HG02938 (cell line): ENCODE results near the gene AVEN.

Experiments
- ATAC-seq: cut with Tn5 transposase; IDR thresholded peaks from one replicate; pipeline ENCODE4 v1.9.1; 2021; ENCODE audit warnings: mild to moderate bottlenecking, moderate library complexity; ENCODE audit not compliant: unreplicated experiment

AVEN gene

DNA sequence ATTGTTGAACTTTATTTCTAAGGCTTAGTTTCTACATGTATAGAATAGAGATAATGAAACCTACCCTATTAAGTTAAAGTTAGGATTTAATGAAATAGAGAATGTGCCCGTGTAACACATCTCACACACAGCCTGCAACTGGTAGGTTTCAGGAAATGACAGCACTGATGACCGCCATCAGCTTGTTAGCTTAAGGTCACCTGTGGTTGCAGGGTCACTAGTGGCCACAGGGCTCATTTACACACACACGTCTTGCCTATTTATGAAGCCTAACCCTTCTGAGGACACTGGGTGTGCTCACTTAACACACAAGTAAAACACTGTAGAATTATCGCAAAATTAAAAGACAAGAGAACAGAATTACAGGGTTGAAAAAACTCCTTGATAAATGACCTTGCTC, 50.6 kb downstream of the AVEN start:
- no peak for ATAC-seq

DNA sequence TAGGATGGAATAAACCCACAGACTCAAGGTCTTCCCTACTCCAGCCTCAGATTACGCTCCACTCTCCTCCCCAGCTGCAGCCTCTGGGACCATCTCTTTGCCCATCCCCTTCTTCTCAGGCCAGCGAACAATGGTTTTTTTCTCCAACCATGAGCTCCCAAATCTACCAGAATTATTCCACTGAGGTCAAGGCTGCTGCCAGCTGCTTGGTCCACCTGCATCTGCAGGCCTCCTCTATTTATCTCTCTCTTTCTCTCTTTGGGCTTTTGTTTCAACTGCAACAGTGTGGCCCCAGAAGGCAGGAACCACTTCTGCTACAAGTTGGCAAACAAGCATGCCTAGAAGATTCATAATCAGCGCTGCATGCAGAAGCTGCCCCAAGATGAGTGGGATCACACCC, 51.6 kb downstream of the AVEN start:
- ATAC-seq: no peak

DNA sequence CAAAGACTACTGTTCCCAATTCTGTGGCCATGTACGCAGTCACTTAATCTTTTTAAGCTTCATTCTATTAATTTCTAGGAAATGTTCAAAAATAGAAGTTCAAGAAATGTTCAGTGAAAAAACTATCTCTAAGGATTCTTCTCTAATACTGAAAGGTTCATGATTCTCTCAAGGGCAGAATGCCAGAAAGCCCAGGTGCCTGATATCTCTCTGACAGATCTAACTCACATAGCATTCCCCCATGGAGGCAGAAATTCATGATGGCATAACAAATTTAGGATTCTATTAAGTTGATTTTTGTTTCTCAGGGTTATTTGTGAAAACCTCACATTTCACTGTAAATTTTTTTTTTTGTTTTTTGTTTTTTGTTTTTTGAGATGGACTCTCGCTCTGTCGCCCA, 53.3 kb downstream of the AVEN start:
- ATAC-seq: no peak

DNA sequence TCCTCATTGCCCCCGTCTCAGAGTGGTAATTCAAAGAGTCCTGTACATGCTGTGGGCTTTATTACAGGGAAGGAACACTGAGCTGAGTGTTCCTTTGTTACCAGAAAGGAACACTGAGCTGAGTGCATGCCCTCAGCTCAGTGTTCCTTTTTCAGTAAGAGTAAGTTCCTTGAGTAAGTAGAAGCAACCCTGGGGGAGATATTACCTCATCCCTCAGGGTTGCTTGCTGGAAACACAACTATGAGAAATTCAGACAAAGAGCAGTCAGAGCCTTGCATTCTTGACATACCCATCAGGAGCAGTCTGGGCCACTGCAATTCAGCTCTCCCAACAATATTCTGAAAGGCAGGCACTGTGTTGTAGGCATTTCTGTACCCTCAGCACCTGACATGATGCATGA, 53.7 kb downstream of the AVEN start:
- ATAC-seq: no peak

DNA sequence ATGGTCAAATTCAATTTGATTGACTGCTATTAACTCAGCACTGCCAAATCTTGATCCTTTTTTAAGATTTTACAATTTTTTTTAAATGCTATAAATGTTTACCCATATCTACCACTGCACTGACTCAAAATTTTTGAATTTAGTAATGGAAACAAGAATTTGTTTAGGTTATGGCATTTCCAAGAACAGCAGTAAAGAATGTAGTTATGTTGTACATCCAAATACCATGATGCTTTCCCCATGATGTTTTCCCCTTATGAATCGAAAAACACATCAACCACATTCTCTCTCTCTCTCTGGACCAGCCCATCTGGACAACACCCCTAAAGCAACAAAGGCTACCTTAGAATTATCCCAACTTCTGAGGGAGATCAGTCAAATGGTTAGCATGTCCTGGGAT, 56.5 kb downstream of the AVEN start:
- no peak for ATAC-seq

DNA sequence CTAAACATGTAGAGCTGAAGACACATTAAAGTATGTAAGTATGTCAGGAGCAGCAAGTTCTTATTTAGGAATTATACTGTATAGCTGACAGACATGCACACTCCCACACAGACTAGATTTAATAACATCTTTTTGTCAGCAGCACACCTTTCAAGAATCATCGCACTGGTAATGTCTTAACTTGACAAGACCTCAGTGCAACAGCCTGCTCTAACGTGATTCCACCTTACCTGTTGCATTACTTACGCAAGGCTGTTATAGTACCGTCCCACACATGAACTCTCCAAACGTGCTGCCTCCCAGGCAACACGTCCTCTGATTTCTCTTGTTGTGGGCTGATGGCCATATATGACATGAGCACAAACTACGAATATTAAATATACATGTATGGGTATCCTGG, 58.8 kb downstream of the AVEN start:
- ATAC-seq: no peak

DNA sequence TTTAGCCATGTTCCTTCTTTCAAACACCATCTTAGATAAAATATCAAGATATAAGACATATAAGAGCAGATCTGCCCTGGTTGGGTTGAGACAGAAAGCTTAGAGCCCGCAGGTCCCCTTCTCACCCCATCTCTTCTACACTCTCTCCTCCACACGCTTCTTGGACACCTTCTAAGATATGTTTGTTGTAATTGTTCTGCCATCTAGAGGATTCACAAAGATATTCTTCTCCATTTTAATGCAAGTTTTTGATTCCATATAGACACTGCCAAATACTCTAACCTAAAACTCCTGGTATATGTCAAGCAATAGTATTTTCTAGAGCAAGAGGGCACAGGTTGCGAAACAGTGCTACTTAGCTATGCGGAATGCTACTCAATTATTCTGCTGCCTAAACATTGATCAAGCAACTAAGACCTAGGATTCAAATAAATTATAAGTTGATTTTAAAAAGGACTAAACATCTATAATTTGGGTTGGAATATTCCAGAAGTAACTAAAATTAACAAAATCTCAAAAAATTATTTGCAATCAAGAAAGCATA, 63.9 kb downstream of the AVEN start:
- ATAC-seq: no peak

DNA sequence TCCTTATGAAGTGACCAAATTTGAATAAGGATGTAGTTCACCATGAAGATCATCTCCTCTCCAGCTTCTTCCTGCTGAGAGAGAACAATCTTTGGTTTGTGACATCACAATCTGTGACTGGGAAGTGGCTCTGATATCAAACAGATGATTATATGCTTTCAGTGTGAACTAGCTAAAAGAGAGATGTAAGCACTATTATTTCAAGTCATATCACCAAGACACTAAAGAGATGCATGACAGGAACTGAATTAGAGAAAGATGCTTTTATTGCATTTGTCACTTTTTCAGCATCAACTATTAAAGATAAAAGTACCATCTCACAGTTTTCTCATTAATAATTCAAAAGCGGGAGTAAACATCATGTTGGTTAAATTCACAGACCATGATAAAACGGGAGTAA, 67.2 kb downstream of the AVEN start:
- ATAC-seq: no peak

DNA sequence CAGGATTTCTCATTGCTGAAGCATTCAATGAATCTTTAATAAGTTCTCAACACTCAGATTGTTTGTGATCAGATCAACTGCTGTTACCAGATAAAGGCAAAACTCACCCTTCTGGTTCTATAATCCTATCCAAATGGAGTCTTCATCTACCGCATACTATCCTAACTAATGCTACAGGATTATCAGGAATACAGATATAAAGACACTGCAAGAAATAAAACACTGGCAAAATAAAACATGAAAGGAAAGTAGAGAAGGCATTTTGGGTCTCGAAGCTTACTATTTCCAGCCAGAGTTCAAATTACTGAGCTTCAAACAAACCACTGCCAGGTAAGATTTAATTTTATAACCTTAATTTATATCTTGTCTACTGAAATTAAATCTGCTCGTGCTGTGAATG, 70.2 kb downstream of the AVEN start:
- no peak for ATAC-seq

DNA sequence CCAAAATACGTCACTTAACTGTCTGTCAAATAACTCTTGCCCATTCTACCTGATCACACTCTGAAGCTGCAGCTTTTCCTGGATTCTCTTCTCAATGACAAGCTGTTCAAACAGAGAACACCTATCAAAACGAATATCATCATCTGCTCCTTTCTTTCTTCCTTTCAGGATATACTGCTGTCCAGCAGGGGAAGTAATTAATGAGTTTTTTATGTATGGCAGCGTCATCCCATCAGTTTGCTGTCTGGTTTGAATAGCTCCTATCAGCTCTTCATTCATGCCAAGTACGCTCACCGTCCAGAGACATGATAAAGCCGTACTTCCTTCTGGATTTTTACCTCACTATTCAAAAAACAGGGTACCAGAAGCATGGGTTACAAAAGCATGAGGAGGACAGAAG, 70.8 kb downstream of the AVEN start, which contains the start of gene CHRM5:
CHRM5 (plus strand) TSS at position 274 of the 400 bp plus-strand sequence. CDS start 94,221 bp downstream, outside the sequence.
- ATAC-seq: no peak

DNA sequence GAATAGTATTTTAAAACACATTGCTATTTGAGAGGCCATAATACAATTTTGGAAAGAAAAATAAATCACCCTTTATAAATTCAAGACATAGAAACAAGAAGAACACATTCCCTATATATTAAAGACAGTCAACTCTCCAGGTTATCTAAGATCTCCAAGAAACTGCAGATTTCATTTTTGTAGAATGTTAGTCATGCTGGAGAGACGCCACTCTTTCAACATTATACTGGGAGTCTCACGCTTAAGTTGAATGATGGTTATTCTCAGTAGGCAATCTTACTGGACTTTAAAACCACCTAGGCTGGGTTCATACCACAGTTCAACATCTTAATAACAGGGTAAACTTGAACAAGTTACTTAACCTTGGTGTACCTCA, 74.4 kb downstream of the AVEN start:
- ATAC-seq: no peak

DNA sequence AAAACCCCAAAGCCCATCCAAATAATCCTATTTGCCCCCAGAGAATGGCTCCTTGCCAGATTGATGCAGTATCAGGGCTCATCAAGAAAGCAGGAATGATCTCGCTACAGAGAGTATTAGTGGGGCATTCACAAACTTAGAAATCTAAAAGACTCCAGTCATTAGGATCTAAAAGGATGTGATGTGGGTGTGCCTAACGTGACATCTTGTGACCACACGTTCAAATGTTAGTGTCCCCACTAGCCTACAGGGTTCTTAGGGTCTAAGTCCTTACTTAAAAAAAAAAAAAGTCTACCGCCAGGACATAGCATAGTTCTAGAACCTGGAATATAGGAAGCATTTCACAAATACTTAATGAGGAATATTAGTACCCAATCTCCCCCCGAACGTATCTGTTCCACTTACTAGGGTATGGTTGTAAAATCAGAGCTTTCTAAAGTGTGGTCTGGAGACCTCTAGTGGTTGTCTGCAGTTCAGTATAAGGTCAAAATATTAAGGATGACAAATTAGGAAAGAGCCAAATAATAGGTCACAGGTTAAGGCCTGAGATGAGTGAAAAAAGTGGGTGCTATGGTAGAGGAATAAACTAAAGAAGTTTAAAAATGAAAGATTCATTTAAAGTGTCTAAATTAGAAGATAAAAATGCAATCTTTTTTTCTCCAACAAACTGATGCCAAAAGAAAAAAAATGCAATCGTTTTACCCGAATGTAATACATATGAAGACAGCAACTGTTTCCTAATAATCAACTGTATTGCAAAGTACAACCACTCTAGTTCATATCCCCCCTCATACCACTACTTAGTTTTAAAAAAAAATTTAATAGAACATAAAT, 75.0 kb downstream of the AVEN start:
- ATAC-seq: no peak

DNA sequence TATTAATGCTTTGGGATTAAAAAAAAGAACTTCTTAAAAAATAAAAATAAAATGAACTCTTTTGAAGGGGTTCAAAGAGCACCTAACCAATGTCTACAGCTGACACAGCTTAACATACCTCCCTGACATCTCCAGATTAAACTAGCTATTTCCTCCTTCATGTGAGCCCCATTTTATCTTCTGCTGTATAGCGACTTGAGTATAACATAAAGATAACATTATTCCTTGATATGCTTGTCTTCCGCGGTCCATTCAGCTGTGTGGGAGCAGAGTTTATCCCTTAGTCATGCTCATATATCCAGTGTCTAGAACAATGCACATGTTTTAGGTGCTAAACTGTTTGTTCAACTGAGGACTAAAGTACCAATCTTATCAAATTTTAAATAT, 78.5 kb downstream of the AVEN start:
- no peak for ATAC-seq

DNA sequence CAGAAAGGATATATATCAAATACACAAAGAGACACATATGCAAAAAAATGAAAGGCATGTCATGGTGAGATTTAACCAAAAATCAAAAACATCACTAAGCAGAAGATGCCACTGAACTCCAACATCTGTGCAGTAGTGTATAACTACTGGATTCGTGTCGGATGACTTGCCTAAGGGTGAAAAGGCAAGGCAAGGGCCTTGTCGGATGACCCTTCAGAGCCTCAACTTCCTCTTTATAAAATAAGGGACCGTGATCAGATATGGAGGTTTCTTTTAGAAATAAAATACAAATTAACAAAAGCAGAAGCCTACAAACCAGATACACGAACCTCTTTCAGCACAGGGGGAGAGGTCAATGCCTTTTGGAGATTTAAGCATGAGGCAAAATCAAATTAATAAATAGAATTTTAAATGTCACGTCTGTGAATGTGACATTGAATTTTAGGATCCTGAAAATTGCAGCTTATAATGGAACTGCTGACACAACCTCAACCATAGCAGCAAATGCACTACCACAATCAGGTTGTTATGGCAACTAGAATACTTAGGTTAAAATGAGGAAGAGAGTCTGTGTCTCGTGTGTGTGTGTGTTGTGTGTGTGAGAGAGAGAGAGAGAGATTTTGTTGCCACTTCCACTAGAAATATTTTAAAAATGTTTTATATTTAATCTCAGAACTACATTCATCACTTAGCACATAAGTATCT, 79.0 kb downstream of the AVEN start:
- no peak for ATAC-seq

DNA sequence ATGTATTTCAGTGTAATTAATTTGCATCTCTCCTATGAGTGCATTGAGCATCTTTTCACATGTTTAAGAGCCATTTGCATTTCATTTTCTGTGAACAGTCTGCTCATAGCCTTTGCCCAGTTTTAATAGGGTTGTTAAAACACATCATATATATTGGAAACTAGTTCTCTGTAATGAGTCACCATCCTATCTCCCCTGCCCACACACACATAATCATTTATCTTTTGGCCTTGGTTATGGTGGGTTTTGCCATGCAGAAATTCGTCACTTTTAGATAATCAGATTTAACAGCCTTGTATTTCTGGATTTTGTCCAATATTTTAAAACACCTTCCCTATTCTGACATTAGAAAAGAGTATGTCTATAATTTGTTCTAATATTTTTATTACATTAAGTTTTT, 82.6 kb downstream of the AVEN start:
- ATAC-seq: no peak

DNA sequence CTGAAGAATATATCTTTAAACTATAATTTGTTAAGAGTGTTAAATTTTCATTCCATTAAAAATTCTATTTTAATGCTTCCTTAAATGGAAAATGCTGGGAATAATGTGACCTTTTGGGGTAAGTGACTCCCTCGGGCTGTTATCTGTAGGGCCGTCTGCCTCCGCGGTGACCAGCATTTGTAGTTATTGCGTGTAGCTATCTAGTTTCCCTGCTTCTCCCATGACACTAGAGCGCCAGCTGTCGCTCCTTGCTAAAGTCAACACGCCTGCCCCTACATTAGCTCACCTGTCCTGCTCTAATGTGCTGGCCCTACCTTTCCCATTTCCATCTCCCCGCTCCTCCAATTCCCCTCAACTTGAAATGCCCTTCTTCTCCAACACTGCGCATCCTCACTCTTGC, 83.1 kb downstream of the AVEN start:
- ATAC-seq: no peak

DNA sequence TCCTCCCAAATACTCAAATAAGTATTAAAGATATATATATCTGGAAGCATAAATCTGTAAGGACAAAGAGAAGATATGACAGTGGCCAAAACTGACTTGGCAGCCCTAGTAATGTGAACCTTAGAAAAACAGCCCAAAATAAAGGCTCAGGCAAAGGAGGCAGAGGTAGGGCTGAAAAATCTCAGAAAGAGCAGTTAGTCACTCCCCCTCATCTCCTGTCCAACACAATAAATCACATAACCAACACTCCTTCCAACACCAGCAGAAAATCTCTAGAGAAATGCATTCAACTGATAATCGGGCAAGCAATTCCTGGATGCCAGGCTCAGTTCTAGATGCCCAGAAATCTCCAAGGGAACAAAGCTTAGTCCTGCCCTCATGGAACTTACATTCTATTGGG, 92.9 kb downstream of the AVEN start:
- no peak for ATAC-seq

DNA sequence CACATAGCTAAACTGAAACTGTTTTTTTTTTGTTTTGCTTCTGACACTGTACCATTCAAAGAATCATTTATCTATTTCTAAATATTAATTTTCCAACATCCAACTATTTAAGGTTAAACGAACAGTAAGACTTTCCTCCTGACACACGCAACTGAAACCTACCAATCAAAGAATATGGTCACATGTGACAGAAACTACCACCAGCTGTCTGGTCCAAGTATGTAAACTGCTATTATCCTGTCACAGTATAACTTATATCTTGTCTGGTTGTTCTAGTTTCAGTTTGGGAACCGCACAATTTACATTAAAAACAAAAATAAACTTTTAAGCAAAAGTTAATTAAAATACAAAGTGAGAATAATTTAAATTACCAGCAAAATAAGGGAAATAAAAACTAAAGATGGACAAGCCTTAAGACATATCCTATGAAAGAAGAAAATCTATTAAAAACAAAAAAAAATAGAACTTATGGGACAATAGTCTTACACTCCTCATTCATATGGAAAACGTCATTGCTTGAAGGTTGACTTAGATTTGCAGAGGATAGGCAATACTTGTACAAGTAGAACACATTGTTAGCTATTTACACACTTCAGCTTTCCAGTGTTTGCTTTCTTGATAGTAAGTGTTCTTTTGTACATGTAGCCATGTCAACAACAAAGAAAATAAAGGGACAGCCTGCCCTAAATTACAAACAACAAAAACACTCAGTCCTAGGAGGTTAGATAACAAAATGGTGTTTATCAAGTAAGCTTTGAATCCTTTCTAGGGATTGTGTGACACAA, 97.5 kb downstream of the AVEN start:
- ATAC-seq: peak; percentile 96

DNA sequence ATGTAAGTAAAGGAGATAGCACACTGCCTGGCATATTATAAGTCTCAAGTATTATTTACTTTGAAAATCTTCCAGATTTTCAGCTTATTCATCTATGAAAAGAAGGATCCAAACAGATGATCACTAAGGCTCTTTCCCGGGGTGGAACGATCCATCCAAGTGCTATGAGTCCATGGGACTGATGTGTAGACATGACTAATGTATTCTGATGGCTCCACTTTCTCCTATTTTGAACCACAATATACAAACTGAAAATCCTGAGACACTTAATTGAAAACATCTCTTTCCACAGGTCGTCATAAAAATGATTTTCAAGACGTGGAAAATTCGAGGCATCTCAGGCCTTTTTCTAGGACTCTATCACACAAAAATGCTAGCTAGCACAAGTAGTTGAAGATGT, 104.1 kb downstream of the AVEN start:
- ATAC-seq: no peak

DNA sequence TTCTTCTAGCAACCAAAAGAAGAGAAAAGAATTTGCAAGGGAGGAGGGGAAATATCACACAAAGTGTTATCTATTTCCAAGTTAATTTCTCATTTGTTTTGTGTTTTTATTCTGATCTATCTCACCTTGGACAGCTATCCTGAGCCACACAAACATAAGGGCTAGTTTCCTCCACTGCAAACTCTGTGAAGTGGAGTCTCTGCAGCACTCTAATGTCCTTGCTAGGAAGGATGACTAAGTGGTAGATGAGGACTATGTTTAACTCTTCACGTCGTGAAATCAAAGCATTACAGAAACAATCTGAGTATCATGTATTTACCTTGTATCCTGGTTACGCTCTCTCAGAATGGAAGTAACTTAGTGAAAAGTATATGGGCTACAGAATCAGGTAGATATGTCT, 104.6 kb downstream of the AVEN start:
- ATAC-seq: no peak

DNA sequence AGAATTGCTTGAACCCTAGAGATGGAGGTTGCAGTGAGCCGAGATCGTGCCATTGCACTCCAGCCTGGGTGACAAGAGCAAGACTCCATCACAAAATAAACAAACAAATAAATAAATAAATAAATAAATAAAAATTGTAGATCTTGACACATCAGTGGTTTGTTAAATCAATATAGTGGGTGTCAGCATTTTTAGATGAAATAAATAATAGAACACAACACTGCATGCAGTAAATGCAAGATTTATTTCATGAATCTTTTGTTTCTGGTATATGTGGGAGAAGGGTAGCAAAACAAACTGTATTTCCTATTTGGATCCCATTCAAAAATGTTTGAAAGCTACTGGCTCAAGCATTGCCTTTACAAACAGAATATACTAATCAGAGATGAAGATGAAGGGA, 106.3 kb downstream of the AVEN start:
- no peak for ATAC-seq
